Left forelimb (tissue), 1 donor: ENCODE data around the gene CD300LD.

ENCODE experiments used
- DNase-seq: peaks from one replicate; pipeline ENCODE4 v3.0.0-alpha.2; 2018; ENCODE audit warnings: low spot score

CD300LD gene

GRCh38 chr17:74543891-74544760, 48.0 kb downstream of the CD300LD start:
- no peak for DNase-seq

- DNase-seq: no peak
Observed at GRCh38 chr17:74543406-74543805, 48.7 kb downstream of the CD300LD start.

GRCh38 chr17:74542727-74543383, 49.2 kb downstream of the CD300LD start:
- DNase-seq: peak; percentile 33

GRCh38 chr17:74542166-74542565, 49.9 kb downstream of the CD300LD start:
- peak; percentile 36 for DNase-seq

- peak; percentile 46 for DNase-seq
Observed at GRCh38 chr17:74541176-74542111, 50.6 kb downstream of the CD300LD start.

GRCh38 chr17:74539281-74539820, 52.7 kb downstream of the CD300LD start:
- no peak for DNase-seq

GRCh38 chr17:74536890-74537289, 55.2 kb downstream of the CD300LD start:
- no peak for DNase-seq

GRCh38 chr17:74532115-74532514, 60.0 kb downstream of the CD300LD start:
- DNase-seq: peak; percentile 45

GRCh38 chr17:74531231-74531761, 60.8 kb downstream of the CD300LD start, which contains the start of gene CD300LB:
Gene CD300LB, minus strand, starts transcription at chr17:74531475. Its CDS starts 125 bp downstream, at chr17:74531350.
- peak; percentile 31 for DNase-seq

GRCh38 chr17:74530831-74531150, 61.3 kb downstream of the CD300LD start:
- peak; percentile 9 for DNase-seq
